ENCODE data around the gene CDC42BPA. TPM values are rescaled to one million over a fixed set of nuclear protein-coding genes. Genes with fewer than 3 reads are reported as not detected.

CDC42BPA gene
- total and polyA plus RNA-seq, 2 donors (not counting 3 experiments of a cell fraction or from before 2014, with no cell fraction given): 26.1 to 92.6 TPM

GRCh38 chr1:227240983-227241382, 77.3 kb downstream of the CDC42BPA start:
- POLR2A ChIA-PET: no interaction called here
- intact Hi-C loops (cut with micrococcal nuclease): no loop called here

More at GRCh38 chr1:227240983-227241382, 77.3 kb downstream of the CDC42BPA start:
- Histone ChIP-seq H3K9me1 (replicated peaks; ENCODE audit: control insufficient read depth, extremely low read depth, insufficient read depth, low read length) (peaks cover 6% of the 10 kb centered on the region), H3K4me3 (replicated peaks in 1 of 3; ENCODE audit: insufficient read depth in 1 of 3, low read depth in 1 of 3, low read length in 3 of 3) (no peak overlapping the region), H2AFZ (ENCODE audit: low read depth, low read length) (no peak overlapping the region), H3K79me2 (ENCODE audit: control insufficient read depth, insufficient read depth, low read length) (peaks cover 96% of the 10 kb centered on the region), H3K4me1 (ENCODE audit: control insufficient read depth, extremely low read depth, insufficient read depth, low read length) (peaks cover 22% of the 10 kb centered on the region), H3K27me3 (ENCODE audit: control insufficient read depth in 2 of 2, insufficient read depth in 2 of 2, low read length in 2 of 2) (no peaks in the 10 kb centered on the region), H3K36me3 (ENCODE audit: control insufficient read depth in 2 of 2, extremely low read depth in 1 of 2, insufficient read depth in 2 of 2, low read length in 2 of 2) (peaks cover 0 to 3% of the 10 kb centered on the region in 2 experiments), H3K9me3 (replicated peaks; ENCODE audit: control insufficient read depth, insufficient read depth, low read length) (no peaks in the 10 kb centered on the region), H3K27ac (ENCODE audit: insufficient read depth, low read depth, low read length) (no peak overlapping the region), H3K4me2 (ENCODE audit: insufficient read depth, low read length) (no peak overlapping the region), H3K9ac (replicated peaks; ENCODE audit: extremely low read depth, insufficient read depth, low read length) (no peak overlapping the region), H4K20me1 (replicated peaks; ENCODE audit: control insufficient read depth, extremely low read depth, insufficient read depth, low read length) (peaks cover 19% of the 10 kb centered on the region)
- no peak for TF ChIP-seq FOS (IDR thresholded peaks at IDR 0.05; ENCODE audit: borderline replicate concordance, insufficient read depth, low read length)
- TF ChIP-seq GATA2 (IDR thresholded peaks at IDR 0.05; ENCODE audit: insufficient read depth, insufficient read length, low read depth, low read length): no peak
- TF ChIP-seq POLR2A (IDR thresholded peaks at IDR 0.05; ENCODE audit: low read depth, low read length): no peak
- no peak for TF ChIP-seq EZH2 (IDR thresholded peaks at IDR 0.05; ENCODE audit: borderline replicate concordance, low read depth, low read length, severe bottlenecking)
- no peak for TF ChIP-seq POLR2AphosphoS5 (IDR thresholded peaks at IDR 0.05; ENCODE audit: insufficient read depth, low read depth, low read length)
- no peak for TF ChIP-seq JUN (IDR thresholded peaks at IDR 0.05; ENCODE audit: borderline replicate concordance, insufficient read depth, insufficient read length, low read depth)
- TF ChIP-seq MYC (IDR thresholded peaks at IDR 0.05; ENCODE audit: low read depth, low read length): no peak
- TF ChIP-seq CTCF (IDR thresholded peaks at IDR 0.05; ENCODE audit: extremely low read depth in 1 of 2, insufficient read depth in 1 of 2, low read depth in 1 of 2, low read length in 2 of 2): no peak
- TF ChIP-seq MAX (IDR thresholded peaks at IDR 0.05; ENCODE audit: insufficient read depth, insufficient read length): no peak
- dilution Hi-C loops (cut with MboI; ENCODE audit: extremely low pct_ligation_motif_present, low sequenced_read_pairs): no loop called here
- FAIRE-seq (no peak), DNase-seq (ENCODE audit: low read depth, low spot score) (no peak)
- CTCF ChIA-PET: interaction anchor here (0.7 to 1.1 kb wide), 2 partner anchors 18 to 61 kb away, joined by 3 to 4 read pairs; no protein-coding TSS in a partner anchor
- BruUV-seq (replicated peaks): no TSS peak

All from endothelial cell of umbilical vein (primary cell).